Esophagus mucosa (tissue), 1 donor: Measurements from ENCODE around the gene DNASE1L1. TPM values are rescaled to one million over a fixed set of nuclear protein-coding genes. Genes with fewer than 3 reads are reported as not detected.
A peak's percentile ranks its signal among the peaks of the same experiment; 100 is the strongest.

Source experiments
- ATAC-seq: fragments of 200-7000 bp; cut with Tn5 transposase; one replicate; pipeline ENCODE4 v1.9.1; 2020
- total RNA-seq: library from RNA; stranded (reverse); gene quantifications from one replicate; pipeline ENCODE4 v1.2.4, GENCODE V29; 2023
- donor health status: DM: yes; HTN: yes; CAD: no.

The DNASE1L1 gene
- total RNA-seq = 22.8 TPM

- ATAC-seq = peak; percentile 75
These were observed at the start of gene DNASE1L1 for GRCh38 chrX:154409222-154409871. Gene DNASE1L1, minus strand, starts transcription at chrX:154409254. Its CDS starts 3,686 bp downstream, at chrX:154405568.

- ATAC-seq = peak; percentile 70
These were observed 49.3 kb upstream of the DNASE1L1 start, which contains the start of gene PLXNA3 for GRCh38 chrX:154458116-154458953. Gene PLXNA3, plus strand, starts transcription at chrX:154458281. Its CDS starts 1,903 bp downstream, at chrX:154460184.

- ATAC-seq = peak; percentile 44
These were observed 48.5 kb upstream of the DNASE1L1 start for GRCh38 chrX:154457491-154458115.

- no peak for ATAC-seq
These were observed 43.8 kb upstream of the DNASE1L1 start for GRCh38 chrX:154452823-154453222.

GRCh38 chrX:154450312-154450711, 41.3 kb upstream of the DNASE1L1 start:
- ATAC-seq = no peak

GRCh38 chrX:154449618-154450017, 40.6 kb upstream of the DNASE1L1 start:
- no peak for ATAC-seq

GRCh38 chrX:154448484-154448883, 39.4 kb upstream of the DNASE1L1 start:
- no peak for ATAC-seq

GRCh38 chrX:154446430-154446829, 37.4 kb upstream of the DNASE1L1 start:
- ATAC-seq = no peak

- no peak for ATAC-seq
These were observed 36.7 kb upstream of the DNASE1L1 start for GRCh38 chrX:154445776-154446175.

GRCh38 chrX:154444755-154445246, 35.7 kb upstream of the DNASE1L1 start:
- ATAC-seq = no peak

GRCh38 chrX:154443992-154444754, 35.1 kb upstream of the DNASE1L1 start, which contains the start of gene FAM50A:
Gene FAM50A, plus strand, starts transcription at chrX:154444141. Its CDS starts 95 bp downstream, at chrX:154444236.
- peak; percentile 66 for ATAC-seq

- no peak for ATAC-seq
These were observed 34.4 kb upstream of the DNASE1L1 start for GRCh38 chrX:154443479-154443910.

GRCh38 chrX:154441984-154442707, 33.1 kb upstream of the DNASE1L1 start:
- ATAC-seq = peak; percentile 64

- ATAC-seq = no peak
These were observed 32.5 kb upstream of the DNASE1L1 start for GRCh38 chrX:154441564-154441963.

GRCh38 chrX:154440623-154441357, 31.7 kb upstream of the DNASE1L1 start:
- no peak for ATAC-seq

- no peak for ATAC-seq
These were observed 30.8 kb upstream of the DNASE1L1 start for GRCh38 chrX:154439841-154440240.

- ATAC-seq = no peak
These were observed 29.2 kb upstream of the DNASE1L1 start for GRCh38 chrX:154437971-154438893.

- peak; percentile 36 for ATAC-seq
These were observed 28.1 kb upstream of the DNASE1L1 start, which contains the start of gene GDI1 for GRCh38 chrX:154436983-154437752. Gene GDI1, plus strand, starts transcription at chrX:154437154. Its CDS starts 101 bp downstream, at chrX:154437255.
